Ishikawa (cell line): ENCODE results near the gene ESPNL.

Experiments
- CREB1 ChIP-seq: IDR thresholded peaks from 2 replicates; pipeline ENCODE4 v1.6.1; 2012; ENCODE audit warnings: low read depth
- TEAD4 ChIP-seq: IDR thresholded peaks from 2 replicates; pipeline ENCODE4 v1.6.1; 2012
- YY1 ChIP-seq: IDR thresholded peaks from 2 replicates; pipeline ENCODE4 v1.6.1; 2012; ENCODE audit warnings: low read depth

DNA sequence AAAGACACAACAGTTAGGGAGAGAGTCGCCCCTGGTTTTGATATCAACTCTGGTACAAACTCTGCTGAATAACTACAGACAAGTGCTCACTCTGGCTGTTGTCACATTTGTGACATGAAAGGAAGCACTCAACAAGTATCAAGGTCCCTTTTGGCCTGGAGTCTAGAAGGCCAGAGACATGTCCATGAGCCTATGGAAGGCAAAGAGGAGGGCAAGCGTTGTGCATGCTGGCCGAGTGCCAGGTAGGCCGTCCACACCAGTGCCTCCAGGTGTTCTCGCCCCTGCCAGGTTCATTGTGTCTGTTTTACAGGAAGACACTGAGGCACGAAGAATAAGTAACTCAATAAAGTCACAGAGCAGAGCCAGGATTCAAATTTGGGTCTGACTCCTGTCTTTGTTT is 82.2 kb downstream of the ESPNL start:
- TF ChIP-seq YY1: no peak
- TF ChIP-seq TEAD4: no peak
- TF ChIP-seq CREB1: no peak
